ENCODE results near the gene NKX6-1. TPM values are rescaled to one million over a fixed set of nuclear protein-coding genes. Genes with fewer than 3 reads are reported as not detected.

NKX6-1 gene
- total RNA-seq, 1 donor: under 0.01 TPM

- no peak for DNase-seq (ENCODE audit: low read depth in 2 of 3, low spot score in 2 of 3)
Measured at GRCh38 chr4:84499624-84499982, 511 bp upstream of the NKX6-1 start.

GRCh38 chr4:84498203-84498934 lies 723 bp downstream of the NKX6-1 start:
- DNase-seq (ENCODE audit: low read depth in 2 of 3, low spot score in 2 of 3): peak in 2 of 3 donors; percentile 36 to 49

GRCh38 chr4:84497504-84498202 lies 1.4 kb downstream of the NKX6-1 start:
- DNase-seq (ENCODE audit: low read depth in 2 of 3, low spot score in 2 of 3): no peak

- peak in 2 of 3 donors; percentile 29 to 42 for DNase-seq (ENCODE audit: low read depth in 2 of 3, low spot score in 2 of 3)
Measured at GRCh38 chr4:84496706-84497503, 2.2 kb downstream of the NKX6-1 start.

- peak in 2 of 3 donors; percentile 24 to 32 for DNase-seq (ENCODE audit: low read depth in 2 of 3, low spot score in 2 of 3)
Measured at GRCh38 chr4:84496331-84496705, 2.8 kb downstream of the NKX6-1 start.

GRCh38 chr4:84495794-84496261 lies 3.3 kb downstream of the NKX6-1 start:
- peak in 2 of 3 donors; percentile 29 to 38 for DNase-seq (ENCODE audit: low read depth in 2 of 3, low spot score in 2 of 3)

GRCh38 chr4:84495118-84495793 lies 3.8 kb downstream of the NKX6-1 start:
- DNase-seq (ENCODE audit: low read depth in 2 of 3, low spot score in 2 of 3): peak in 2 of 3 donors; percentile 24 to 27

- DNase-seq (ENCODE audit: low read depth in 2 of 3, low spot score in 2 of 3): peak in 1 of 3 donors; percentile 32
Measured at GRCh38 chr4:84494531-84494930, 4.6 kb downstream of the NKX6-1 start.

GRCh38 chr4:84494076-84494475 lies 5.0 kb downstream of the NKX6-1 start:
- no peak for DNase-seq (ENCODE audit: low read depth in 2 of 3, low spot score in 2 of 3)

GRCh38 chr4:84493092-84493850 lies 5.8 kb downstream of the NKX6-1 start:
- peak in 2 of 3 donors; percentile 85 to 87 for DNase-seq (ENCODE audit: low read depth in 2 of 3, low spot score in 2 of 3)

GRCh38 chr4:84492737-84493091 lies 6.4 kb downstream of the NKX6-1 start:
- no peak for DNase-seq (ENCODE audit: low read depth in 2 of 3, low spot score in 2 of 3)

GRCh38 chr4:84492290-84492689 lies 6.8 kb downstream of the NKX6-1 start:
- DNase-seq (ENCODE audit: low read depth in 2 of 3, low spot score in 2 of 3): no peak

- DNase-seq (ENCODE audit: low read depth in 2 of 3, low spot score in 2 of 3): no peak
Measured at GRCh38 chr4:84491481-84491880, 7.6 kb downstream of the NKX6-1 start.

GRCh38 chr4:84490663-84491062 lies 8.4 kb downstream of the NKX6-1 start:
- DNase-seq (ENCODE audit: low read depth in 2 of 3, low spot score in 2 of 3): no peak

GRCh38 chr4:84484236-84484635 lies 14.9 kb downstream of the NKX6-1 start:
- no peak for DNase-seq (ENCODE audit: low read depth in 2 of 3, low spot score in 2 of 3)

- no peak for DNase-seq (ENCODE audit: low read depth in 2 of 3, low spot score in 2 of 3)
Measured at GRCh38 chr4:84483688-84484087, 15.4 kb downstream of the NKX6-1 start.

GRCh38 chr4:84482564-84483563 lies 16.2 kb downstream of the NKX6-1 start:
- DNase-seq (ENCODE audit: low read depth in 2 of 3, low spot score in 2 of 3): peak in 2 of 3 donors; percentile 70 to 73

GRCh38 chr4:84481860-84482245 lies 17.2 kb downstream of the NKX6-1 start:
- DNase-seq (ENCODE audit: low read depth in 2 of 3, low spot score in 2 of 3): peak in 2 of 3 donors; percentile 78 to 79

Measured in hematopoietic multipotent progenitor cell (in vitro differentiated cells).